OCI-LY7 (cell line): ENCODE measurements around the gene FGF1. TPM values are rescaled to one million over a fixed set of nuclear protein-coding genes. Genes with fewer than 3 reads are reported as not detected.

Source experiments
- BruUV-seq: library from RNA; stranded (reverse); fragments of 400-500 nt; replicated peaks from 2 replicates; lab custom pipeline; 2021; lab: Mats Ljungman, UMichigan
- CTCF ChIA-PET: fragments of 300-600 bp; sonication (Branson Sonifier 250); formaldehyde crosslinking; loops from one replicate; lab custom pipeline; 2022; ENCODE audit warnings: antibody characterized with exemption; ENCODE audit not compliant: unreplicated experiment; lab: Charles Lee
- POLR2A ChIA-PET: fragments of 300-600 bp; sonication (Branson Sonifier 250); formaldehyde crosslinking; loops from one replicate; lab custom pipeline; 2022; ENCODE audit warnings: antibody characterized with exemption; lab: Charles Lee
- DNase-seq: peaks from one replicate; pipeline ENCODE4 v3.0.0-alpha.2; 2015; ENCODE audit warnings: low spot score
- H2AFZ ChIP-seq: fragments of 200-600 bp; sonication (generic), shearing (Covaris generic); 2 replicates; pipeline ENCODE4 v1.6.1; 2014; ENCODE audit warnings: mild to moderate bottlenecking, antibody characterized with exemption, low read length, moderate library complexity
- H3K27ac ChIP-seq: fragments of 200-600 bp; sonication (generic); 2 replicates; pipeline ENCODE4 v1.5.1; 2014; ENCODE audit warnings: mixed run types, low read depth, mild to moderate bottlenecking, moderate library complexity, low read length, inconsistent platforms; ENCODE audit not compliant: poor library complexity, severe bottlenecking
- H3K36me3 ChIP-seq: fragments of 200-600 bp; sonication (generic); 2 replicates; pipeline ENCODE4 v1.6.1; 2014; ENCODE audit warnings: mild to moderate bottlenecking, antibody characterized with exemption, low read length, moderate library complexity, mixed read lengths; ENCODE audit not compliant: insufficient read depth
- H3K4me1 ChIP-seq: fragments of 200-600 bp; sonication (generic); 2 replicates; pipeline ENCODE4 v1.5.1; 2014; ENCODE audit warnings: mild to moderate bottlenecking, low read length; ENCODE audit not compliant: insufficient read depth, poor library complexity, severe bottlenecking
- H3K4me2 ChIP-seq: fragments of 200-600 bp; sonication (generic); 2 replicates; pipeline ENCODE4 v1.6.1; 2014; ENCODE audit warnings: mild to moderate bottlenecking, low read length
- H3K4me3 ChIP-seq: fragments of 200-600 bp; sonication (generic); 2 replicates; pipeline ENCODE4 v1.5.1; 2014; ENCODE audit warnings: mild to moderate bottlenecking, low read depth, low read length; ENCODE audit not compliant: poor library complexity, severe bottlenecking
- H3K79me2 ChIP-seq: fragments of 200-600 bp; sonication (generic); 2 replicates; pipeline ENCODE4 v1.6.1; 2016; ENCODE audit warnings: low read depth, mild to moderate bottlenecking, low read length, moderate library complexity, mixed read lengths; ENCODE audit not compliant: insufficient read depth
- H3K9me2 ChIP-seq: fragments of 200-600 bp; sonication (generic); 2 replicates; pipeline ENCODE4 v1.6.1; 2016; ENCODE audit warnings: mild to moderate bottlenecking, low read length, mixed read lengths; ENCODE audit not compliant: insufficient read depth
- H3K9me3 ChIP-seq: fragments of 200-600 bp; sonication (generic); 2 replicates; pipeline ENCODE4 v1.6.1; 2014; ENCODE audit warnings: mild to moderate bottlenecking, mixed run types, low read length, mixed read lengths
- H4K20me1 ChIP-seq: fragments of 200-600 bp; sonication (generic); 2 replicates; pipeline ENCODE4 v1.6.1; 2014; ENCODE audit warnings: mild to moderate bottlenecking, antibody characterized with exemption, low read length, moderate library complexity, mixed read lengths; ENCODE audit not compliant: insufficient read depth
- CTCF ChIP-seq: fragments of 200-600 bp; sonication (generic); conservative IDR thresholded peaks from 2 replicates; pipeline ENCODE4 v1.5.1; 2014; ENCODE audit warnings: mild to moderate bottlenecking, antibody characterized with exemption, low read length, moderate library complexity, mixed read lengths
- EZH2phosphoT487 ChIP-seq: fragments of 200-600 bp; sonication (generic); IDR thresholded peaks from 2 replicates; pipeline ENCODE4 v1.6.1; 2018; ENCODE audit warnings: low read depth, borderline replicate concordance, mild to moderate bottlenecking, mixed run types, antibody characterized with exemption, low read length, moderate library complexity, mixed read lengths
- intact Hi-C: fragments of 100-400 bp; cut with micrococcal nuclease; formaldehyde crosslinking; loops from one replicate; pipeline ENCODE4 v1.10.0; 2022; ENCODE audit not compliant: unreplicated experiment
- total RNA-seq, 2 experiments: library from RNA; depleted of rRNA in 1 of 2; stranded (reverse); fragments of >200 nt in 1 of 2; shearing (Covaris generic) in 1 of 2; gene quantifications; 2 replicates each; pipeline ENCODE4 v1.2.3, GENCODE V29; 2014 to 2022

The FGF1 gene
- total RNA-seq, 2 experiments from 2014 or later = not detected

GRCh38 chr5:142701673-142702311, 15.9 kb upstream of the FGF1 start:
- no peak overlapping the region for H3K4me3 ChIP-seq
- BruUV-seq = no TSS peak
- no peaks in the 10 kb centered on the region for H3K9me2 ChIP-seq
- DNase-seq = no peak
- H3K27ac ChIP-seq = no peak overlapping the region
- no peaks in the 10 kb centered on the region for H3K4me1 ChIP-seq
- H3K4me2 ChIP-seq = no peak overlapping the region
- intact Hi-C loops = no loop called here
- CTCF ChIA-PET = no interaction called here
- no peaks in the 10 kb centered on the region for H3K9me3 ChIP-seq
- TF ChIP-seq CTCF (no peak), EZH2phosphoT487 (no peak)
- no peak overlapping the region for H2AFZ ChIP-seq
- no peaks in the 10 kb centered on the region for H3K79me2 ChIP-seq
- H4K20me1 ChIP-seq = no peaks in the 10 kb centered on the region
- no peaks in the 10 kb centered on the region for H3K36me3 ChIP-seq
- POLR2A ChIA-PET = no interaction called here

GRCh38 chr5:142700566-142700965, 14.7 kb upstream of the FGF1 start:
- Histone ChIP-seq H3K79me2 (no peaks in the 10 kb centered on the region), H3K9me2 (no peaks in the 10 kb centered on the region), H3K4me3 (no peak overlapping the region), H3K9me3 (no peaks in the 10 kb centered on the region), H3K4me1 (no peaks in the 10 kb centered on the region), H3K4me2 (no peak overlapping the region), H4K20me1 (no peaks in the 10 kb centered on the region), H3K36me3 (no peaks in the 10 kb centered on the region), H2AFZ (no peak overlapping the region), H3K27ac (no peak overlapping the region)
- ChIA-PET CTCF (no interaction called here), POLR2A (no interaction called here)
- BruUV-seq = no TSS peak
- TF ChIP-seq CTCF (no peak), EZH2phosphoT487 (no peak)
- no peak for DNase-seq
- intact Hi-C loops = no loop called here

- H3K27ac ChIP-seq = no peak overlapping the region
- no peak for TF ChIP-seq EZH2phosphoT487
- peak; percentile 94 for TF ChIP-seq CTCF
- BruUV-seq = no TSS peak
- no peaks in the 10 kb centered on the region for H3K9me3 ChIP-seq
- H3K79me2 ChIP-seq = no peaks in the 10 kb centered on the region
- CTCF ChIA-PET = no interaction called here
- POLR2A ChIA-PET = interaction anchor here (1.1 kb wide), 1 partner anchor 45 kb away, joined by 6 read pairs; no protein-coding TSS in a partner anchor
- intact Hi-C loops = loop anchor here (1.0 kb wide), 3 partner anchors 44 to 547 kb away; no protein-coding TSS in a partner anchor
- H4K20me1 ChIP-seq = no peaks in the 10 kb centered on the region
- no peak overlapping the region for H3K4me2 ChIP-seq
- DNase-seq = peak; percentile 66
- H3K4me3 ChIP-seq = no peak overlapping the region
- H3K36me3 ChIP-seq = no peaks in the 10 kb centered on the region
- no peaks in the 10 kb centered on the region for H3K4me1 ChIP-seq
- H3K9me2 ChIP-seq = no peaks in the 10 kb centered on the region
- H2AFZ ChIP-seq = no peak overlapping the region
Observed at GRCh38 chr5:142699184-142699720, 13.4 kb upstream of the FGF1 start.
